CD14-positive monocyte (primary cell): ENCODE data around the gene ZNF675. TPM values are rescaled to one million over a fixed set of nuclear protein-coding genes. Genes with fewer than 3 reads are reported as not detected.
"Not testable (repeated sequence)": the region's sequence is repeated elsewhere in the genome, so short reads cannot be mapped to it uniquely, and the experiment has no call there.

Experiments
- DNase-seq, 3 donors: peaks; one replicate each; pipeline ENCODE4 v3.0.0-alpha.2; 2011 to 2022
- H2AFZ ChIP-seq: 2 replicates; pipeline ENCODE4 v1.6.0; 2012; ENCODE audit warnings: mild to moderate bottlenecking, low read depth, low read length, inconsistent platforms; ENCODE audit not compliant: insufficient read depth, poor library complexity, severe bottlenecking
- H3K27ac ChIP-seq, 2 donors: 1 replicate in 1 of 2; 2 replicates in 1 of 2; pipeline ENCODE4 v1.5.1; 2012 to 2013; ENCODE audit warnings: low read length in 2 of 2, control low read depth in 1 of 2, inconsistent platforms in 1 of 2, low read depth in 1 of 2, mild to moderate bottlenecking in 1 of 2
- H3K27me3 ChIP-seq, 2 donors: one replicate each; pipeline versions ENCODE4 v1.6.0 to v1.6.1; 2011 to 2013; ENCODE audit warnings: low read length in 2 of 2; ENCODE audit not compliant: control insufficient read depth in 2 of 2, insufficient read depth in 2 of 2
- H3K36me3 ChIP-seq, 2 donors: replicated peaks in 1 of 2; 1 replicate in 1 of 2; 2 replicates in 1 of 2; pipeline versions ENCODE4 v1.5.1 to v1.6.1; 2012 to 2013; ENCODE audit warnings: low read length in 2 of 2, control low read depth in 1 of 2, inconsistent platforms in 1 of 2, mild to moderate bottlenecking in 1 of 2; ENCODE audit not compliant: insufficient read depth in 2 of 2, control insufficient read depth in 1 of 2
- H3K4me1 ChIP-seq, 2 donors: 1 replicate in 1 of 2; 2 replicates in 1 of 2; pipeline versions ENCODE4 v1.5.1 to v1.6.1; 2012 to 2013; ENCODE audit warnings: low read length in 2 of 2, control low read depth in 1 of 2, inconsistent platforms in 1 of 2, mild to moderate bottlenecking in 1 of 2, moderate library complexity in 1 of 2; ENCODE audit not compliant: insufficient read depth in 2 of 2, control insufficient read depth in 1 of 2
- H3K4me2 ChIP-seq: replicated peaks from 2 replicates; pipeline ENCODE3; 2012; ENCODE audit warnings: low read length, moderate library complexity, mild to moderate bottlenecking; ENCODE audit not compliant: poor library complexity, severe bottlenecking; ENCODE audit errors: extremely low read depth
- H3K4me3 ChIP-seq, 3 experiments: fragments of 200-600 bp in 1 of 3; sonication (generic) in 1 of 3; replicated peaks in 1 of 3; 1 replicate in 2 of 3; 2 replicates in 1 of 3; pipeline ENCODE4 v1.5.1; 2011 to 2013; ENCODE audit warnings: low read length in 3 of 3, mild to moderate bottlenecking in 3 of 3, control low read depth in 2 of 3, low read depth in 2 of 3, inconsistent platforms in 1 of 3, moderate library complexity in 1 of 3
- H3K79me2 ChIP-seq: 2 replicates; pipeline ENCODE4 v1.6.0; 2012; ENCODE audit warnings: mild to moderate bottlenecking, control low read depth, inconsistent platforms, low read length, moderate library complexity; ENCODE audit not compliant: insufficient read depth
- H3K9ac ChIP-seq: 2 replicates; pipeline ENCODE4 v1.6.0; 2017; ENCODE audit warnings: low read length, mild to moderate bottlenecking; ENCODE audit not compliant: insufficient read depth, poor library complexity, severe bottlenecking
- H3K9me3 ChIP-seq, 2 donors: replicated peaks in 1 of 2; 1 replicate in 1 of 2; 2 replicates in 1 of 2; pipeline versions ENCODE4 v1.5.1 to v1.6.1; 2012 to 2013; ENCODE audit warnings: low read length in 2 of 2, control low read depth in 1 of 2; ENCODE audit not compliant: control insufficient read depth in 1 of 2, insufficient read depth in 1 of 2
- H4K20me1 ChIP-seq: 2 replicates; pipeline ENCODE4 v1.6.0; 2012; ENCODE audit warnings: mild to moderate bottlenecking, low read length, control low read depth, moderate library complexity; ENCODE audit not compliant: insufficient read depth
- H3K27ac Mint-ChIP-seq, 7 donors: one replicate each; pipeline ENCODE4 v1.8.0; 2020; ENCODE audit warnings: mild to moderate bottlenecking in 7 of 7, mixed read lengths in 7 of 7, moderate library complexity in 6 of 7, inconsistent platforms in 2 of 7
- H3K27me3 Mint-ChIP-seq, 3 donors: one replicate each; pipeline ENCODE4 v1.8.0; 2021 to 2022; ENCODE audit warnings: low read depth in 3 of 3, mild to moderate bottlenecking in 3 of 3, mixed read lengths in 3 of 3, moderate library complexity in 3 of 3, inconsistent platforms in 1 of 3
- H3K36me3 Mint-ChIP-seq, 2 donors: one replicate each; pipeline ENCODE4 v1.8.0; 2020; ENCODE audit warnings: mixed read lengths in 2 of 2, inconsistent platforms in 1 of 2, mild to moderate bottlenecking in 1 of 2
- H3K4me1 Mint-ChIP-seq: one replicate; pipeline ENCODE4 v1.8.0; 2020; ENCODE audit warnings: mild to moderate bottlenecking, mixed read lengths
- H3K4me3 Mint-ChIP-seq, 2 donors: one replicate each; pipeline ENCODE4 v1.8.0; 2020; ENCODE audit warnings: mild to moderate bottlenecking in 2 of 2, mixed read lengths in 2 of 2, moderate library complexity in 1 of 2
- H3K9me3 Mint-ChIP-seq, 7 donors: one replicate each; pipeline ENCODE4 v1.8.0; 2020 to 2022; ENCODE audit warnings: mixed read lengths in 7 of 7, mild to moderate bottlenecking in 6 of 7, moderate library complexity in 6 of 7, inconsistent platforms in 2 of 7
- CTCF ChIP-seq: fragments of 200-600 bp; IDR thresholded peaks from one replicate; pipeline ENCODE4 v1.8.0; 2022; ENCODE audit warnings: antibody characterized with exemption, mild to moderate bottlenecking
- WGBS: methylation state at CpG from one replicate; pipeline ENCODE4 v1.1.5; 2013; ENCODE audit warnings: missing lambda C conversion rate; ENCODE audit not compliant: insufficient coverage; 5-methylcytosine and 5-hydroxymethylcytosine counted together
- intact Hi-C, 2 donors: fragments of 100-400 bp; cut with micrococcal nuclease; formaldehyde crosslinking; loops; one replicate each; pipeline versions ENCODE4 v1.15.0 to v1.15.1; 2023
- polyA plus RNA-seq, 3 donors: library from polyadenylated mRNA; depleted of rRNA in 1 of 3; unstranded in 2 of 3; stranded (reverse) in 1 of 3; fragments of 300-500 nt in 2 of 3; fragments of >200 nt in 1 of 3; fragmentation: Illumina TruSeq in 2 of 3; gene quantifications; 1 replicate in 2 of 3; 2 replicates in 1 of 3; pipeline ENCODE4 v1.2.3, GENCODE V29; 2012 to 2021

The ZNF675 gene
- polyA plus RNA-seq, 3 donors = 1.8 to 6.7 (median 5.3) TPM

GRCh38 chr19:23699521-23699860 lies 12.5 kb upstream of the ZNF675 start:
- Histone ChIP-seq H3K27me3 (no peaks in the 10 kb centered on the region), H4K20me1 (no peaks in the 10 kb centered on the region), H3K27ac (no peak overlapping the region), H3K9me3 (peaks cover 60 to 73% of the 10 kb centered on the region in 2 donors), H3K36me3 (no peaks in the 10 kb centered on the region), H3K4me3 (no peak overlapping the region), H2AFZ (no peak overlapping the region), H3K79me2 (no peaks in the 10 kb centered on the region), H3K9ac (no peak overlapping the region), H3K4me2 (no peak overlapping the region), H3K4me1 (no peaks in the 10 kb centered on the region)
- no peaks in the 10 kb centered on the region for H3K4me1 Mint-ChIP-seq
- no peak overlapping the region for H3K27ac Mint-ChIP-seq
- no peak for TF ChIP-seq CTCF
- DNase-seq = no peak
- no peak overlapping the region for H3K4me3 Mint-ChIP-seq
- peaks cover 27 to 86% (median 62%) of the 10 kb centered on the region in 7 donors for H3K9me3 Mint-ChIP-seq
- H3K27me3 Mint-ChIP-seq = no peaks in the 10 kb centered on the region
- no peaks in the 10 kb centered on the region for H3K36me3 Mint-ChIP-seq
- intact Hi-C loops = no loop called here
- 88% methylated on average over 1 of the region's 2 CpGs for WGBS

- H3K9ac ChIP-seq = no peak overlapping the region
- WGBS = 90% methylated on average over 2 of the region's 6 CpGs
- no peaks in the 10 kb centered on the region for H4K20me1 ChIP-seq
- Mint-ChIP-seq H3K27me3 (no peaks in the 10 kb centered on the region), H3K36me3 (no peaks in the 10 kb centered on the region), H3K4me3 (no peak overlapping the region), H3K9me3 (peaks cover 27 to 88% (median 60%) of the 10 kb centered on the region in 7 donors), H3K4me1 (no peaks in the 10 kb centered on the region), H3K27ac (no peak overlapping the region)
- no peak overlapping the region for H2AFZ ChIP-seq
- no peaks in the 10 kb centered on the region for H3K36me3 ChIP-seq
- H3K4me2 ChIP-seq = no peak overlapping the region
- H3K79me2 ChIP-seq = no peaks in the 10 kb centered on the region
- intact Hi-C loops = no loop called here
- TF ChIP-seq CTCF = no peak
- no peak for DNase-seq
- no peak overlapping the region for H3K4me3 ChIP-seq
- H3K27me3 ChIP-seq = no peaks in the 10 kb centered on the region
- no peak overlapping the region for H3K27ac ChIP-seq
- H3K9me3 ChIP-seq = peaks cover 56 to 69% of the 10 kb centered on the region in 2 donors
- H3K4me1 ChIP-seq = no peaks in the 10 kb centered on the region
Observed at GRCh38 chr19:23698711-23699520, 11.9 kb upstream of the ZNF675 start.

GRCh38 chr19:23692937-23693336 lies 5.9 kb upstream of the ZNF675 start:
- H3K4me1 ChIP-seq, H3K27ac Mint-ChIP-seq, H3K4me3 ChIP-seq, H3K79me2 ChIP-seq, H3K36me3 ChIP-seq, DNase-seq, H3K27me3 ChIP-seq, H3K27me3 Mint-ChIP-seq, H3K36me3 Mint-ChIP-seq, H3K4me3 Mint-ChIP-seq, H3K9ac ChIP-seq, H2AFZ ChIP-seq, H3K27ac ChIP-seq, intact Hi-C loops, H3K4me1 Mint-ChIP-seq, H3K4me2 ChIP-seq, H4K20me1 ChIP-seq: not testable (repeated sequence)
- peaks cover 15 to 68% (median 36%) of the 10 kb centered on the region in 7 donors for H3K9me3 Mint-ChIP-seq
- peaks cover 22 to 29% of the 10 kb centered on the region in 2 donors for H3K9me3 ChIP-seq
- WGBS = no CpG with 5 or more reads among the region's 9 CpGs
